Measurements from ENCODE around the gene SCNN1B.
"Not testable (repeated sequence)": the region's sequence is repeated elsewhere in the genome, so short reads cannot be mapped to it uniquely, and the experiment has no call there.

SCNN1B gene

GRCh38 chr16:23362460-23363317 is 60.6 kb downstream of the SCNN1B start:
- H2AFZ ChIP-seq (ENCODE audit: low read depth, low read length), result no peak overlapping the region
- H3K79me2 ChIP-seq (ENCODE audit: low read length), result no peaks in the 10 kb centered on the region
- no peaks in the 10 kb centered on the region for H3K9me3 ChIP-seq (ENCODE audit: insufficient read depth, low read length)
- no peak overlapping the region for H3K27ac ChIP-seq (ENCODE audit: low read length)
- H3K4me2 ChIP-seq (ENCODE audit: low read length), result no peak overlapping the region
- TF ChIP-seq, protein P1, sequence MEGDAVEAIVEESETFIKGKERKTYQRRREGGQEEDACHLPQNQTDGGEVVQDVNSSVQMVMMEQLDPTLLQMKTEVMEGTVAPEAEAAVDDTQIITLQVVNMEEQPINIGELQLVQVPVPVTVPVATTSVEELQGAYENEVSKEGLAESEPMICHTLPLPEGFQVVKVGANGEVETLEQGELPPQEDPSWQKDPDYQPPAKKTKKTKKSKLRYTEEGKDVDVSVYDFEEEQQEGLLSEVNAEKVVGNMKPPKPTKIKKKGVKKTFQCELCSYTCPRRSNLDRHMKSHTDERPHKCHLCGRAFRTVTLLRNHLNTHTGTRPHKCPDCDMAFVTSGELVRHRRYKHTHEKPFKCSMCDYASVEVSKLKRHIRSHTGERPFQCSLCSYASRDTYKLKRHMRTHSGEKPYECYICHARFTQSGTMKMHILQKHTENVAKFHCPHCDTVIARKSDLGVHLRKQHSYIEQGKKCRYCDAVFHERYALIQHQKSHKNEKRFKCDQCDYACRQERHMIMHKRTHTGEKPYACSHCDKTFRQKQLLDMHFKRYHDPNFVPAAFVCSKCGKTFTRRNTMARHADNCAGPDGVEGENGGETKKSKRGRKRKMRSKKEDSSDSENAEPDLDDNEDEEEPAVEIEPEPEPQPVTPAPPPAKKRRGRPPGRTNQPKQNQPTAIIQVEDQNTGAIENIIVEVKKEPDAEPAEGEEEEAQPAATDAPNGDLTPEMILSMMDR (IDR thresholded peaks at IDR 0.05; ENCODE audit: low read depth, low read length), result no peak
- TF ChIP-seq EZH2phosphoT487 (IDR thresholded peaks at IDR 0.05; ENCODE audit: low read depth), result no peak
- H3K4me1 ChIP-seq (ENCODE audit: low read length), result peaks cover 6% of the 10 kb centered on the region
- no peaks in the 10 kb centered on the region for H3K36me3 ChIP-seq (replicated peaks; ENCODE audit: low read depth, low read length)
- no peak overlapping the region for H3K9ac ChIP-seq (ENCODE audit: low read length)
- H3K27me3 ChIP-seq (ENCODE audit: low read depth, low read length), result peaks cover 2% of the 10 kb centered on the region; the same call in 1 of the 2 replicates
- H4K20me1 ChIP-seq (ENCODE audit: insufficient read depth, low read length), result no peaks in the 10 kb centered on the region
- H3K4me3 ChIP-seq (ENCODE audit: low read length), result no peak overlapping the region

GRCh38 chr16:23365602-23366240 is 63.6 kb downstream of the SCNN1B start:
- Histone ChIP-seq H3K27ac (ENCODE audit: low read length) (no peak overlapping the region), H3K9ac (ENCODE audit: low read length) (no peak overlapping the region), H2AFZ (ENCODE audit: low read depth, low read length) (0 out of 2 replicates have a peak overlapping the region, but pooled peaks have one; percentile 53)

GRCh38 chr16:23366341-23366740 is 64.2 kb downstream of the SCNN1B start:
- H3K4me1 ChIP-seq (ENCODE audit: low read length); H3K27ac ChIP-seq (ENCODE audit: low read length); H3K4me3 ChIP-seq (ENCODE audit: low read length); H3K79me2 ChIP-seq (ENCODE audit: low read length); H3K36me3 ChIP-seq (replicated peaks; ENCODE audit: low read depth, low read length); H3K9ac ChIP-seq (ENCODE audit: low read length); H4K20me1 ChIP-seq (ENCODE audit: insufficient read depth, low read length); H3K9me3 ChIP-seq (ENCODE audit: insufficient read depth, low read length); H2AFZ ChIP-seq (ENCODE audit: low read depth, low read length); H3K4me2 ChIP-seq (ENCODE audit: low read length): not testable (repeated sequence)
- peaks cover 16% of the 10 kb centered on the region for H3K27me3 ChIP-seq (ENCODE audit: low read depth, low read length)

More at GRCh38 chr16:23365602-23366240, 63.6 kb downstream of the SCNN1B start:
- H3K36me3 ChIP-seq (replicated peaks; ENCODE audit: low read depth, low read length), result no peaks in the 10 kb centered on the region
- no peaks in the 10 kb centered on the region for H4K20me1 ChIP-seq (ENCODE audit: insufficient read depth, low read length)
- TF ChIP-seq EZH2phosphoT487 (IDR thresholded peaks at IDR 0.05; ENCODE audit: low read depth), result no peak
- TF ChIP-seq, protein P1 (IDR thresholded peaks at IDR 0.05; ENCODE audit: low read depth, low read length), result no peak
- H3K4me3 ChIP-seq (ENCODE audit: low read length), result no peak overlapping the region
- peaks cover 6% of the 10 kb centered on the region for H3K4me1 ChIP-seq (ENCODE audit: low read length)
- H3K27me3 ChIP-seq (ENCODE audit: low read depth, low read length), result peaks cover 14% of the 10 kb centered on the region
- H3K9me3 ChIP-seq (ENCODE audit: insufficient read depth, low read length), result no peaks in the 10 kb centered on the region
- H3K79me2 ChIP-seq (ENCODE audit: low read length), result no peaks in the 10 kb centered on the region
- peak overlapping the region; percentile 12; the same call in 1 of the 2 replicates for H3K4me2 ChIP-seq (ENCODE audit: low read length)

DNA sequence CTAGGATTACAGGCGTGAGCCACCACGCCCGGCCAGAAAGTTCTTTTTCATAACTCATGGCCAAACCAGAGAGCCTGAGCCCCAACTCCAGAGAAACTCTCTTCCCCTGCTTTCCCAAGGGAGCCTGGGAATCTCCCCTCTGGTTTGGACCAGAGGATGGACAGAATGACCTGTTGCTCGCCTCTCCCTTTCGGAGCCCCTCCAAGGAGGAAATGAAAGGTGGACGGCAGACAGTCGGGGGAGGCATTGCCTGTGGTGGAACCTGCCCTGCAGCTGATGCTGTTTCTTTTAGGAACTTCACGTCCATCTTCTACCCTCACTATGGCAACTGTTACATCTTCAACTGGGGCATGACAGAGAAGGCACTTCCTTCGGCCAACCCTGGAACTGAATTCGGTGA is 65.5 kb downstream of the SCNN1B start:
- Histone ChIP-seq H3K4me1 (ENCODE audit: low read length) (peaks cover 15% of the 10 kb centered on the region), H3K9me3 (ENCODE audit: insufficient read depth, low read length) (no peaks in the 10 kb centered on the region), H3K4me2 (ENCODE audit: low read length) (no peak overlapping the region), H3K4me3 (ENCODE audit: low read length) (no peak overlapping the region), H3K9ac (ENCODE audit: low read length) (no peak overlapping the region), H3K27me3 (ENCODE audit: low read depth, low read length) (peaks cover 16% of the 10 kb centered on the region), H3K79me2 (ENCODE audit: low read length) (no peaks in the 10 kb centered on the region), H2AFZ (ENCODE audit: low read depth, low read length) (no peak overlapping the region), H4K20me1 (ENCODE audit: insufficient read depth, low read length) (no peaks in the 10 kb centered on the region), H3K36me3 (replicated peaks; ENCODE audit: low read depth, low read length) (no peaks in the 10 kb centered on the region), H3K27ac (ENCODE audit: low read length) (no peak overlapping the region)
- no peak for TF ChIP-seq EZH2phosphoT487 (IDR thresholded peaks at IDR 0.05; ENCODE audit: low read depth)
- TF ChIP-seq, protein P1 (IDR thresholded peaks at IDR 0.05; ENCODE audit: low read depth, low read length), result no peak

All from OCI-LY3 (cell line).